Caki2 (cell line): ENCODE measurements around the gene PNPLA3. TPM values are rescaled to one million over a fixed set of nuclear protein-coding genes. Genes with fewer than 3 reads are reported as not detected.
"Not testable (repeated sequence)": the region's sequence is repeated elsewhere in the genome, so short reads cannot be mapped to it uniquely, and the experiment has no call there.

Experiments used
- DNase-seq: peaks from one replicate; pipeline ENCODE4 v3.0.0-alpha.2; 2015; ENCODE audit warnings: low read depth
- in situ Hi-C: cut with HindIII; loops from 2 replicates; pipeline ENCODE4 v1.10.0; 2016; ENCODE audit warnings: low sequenced_read_pairs, low pct_unique_long_range_greater_than_20kb, mixed read lengths
- total RNA-seq: library from RNA; depleted of rRNA; stranded (reverse); fragments of >200 nt; shearing (Covaris generic); gene quantifications from 2 replicates; pipeline ENCODE4 v1.2.3, GENCODE V29; 2014; ENCODE audit warnings: low replicate concordance

The PNPLA3 gene
- total RNA-seq, 1 experiment from 2014 or later, result 1.8 TPM

DNA sequence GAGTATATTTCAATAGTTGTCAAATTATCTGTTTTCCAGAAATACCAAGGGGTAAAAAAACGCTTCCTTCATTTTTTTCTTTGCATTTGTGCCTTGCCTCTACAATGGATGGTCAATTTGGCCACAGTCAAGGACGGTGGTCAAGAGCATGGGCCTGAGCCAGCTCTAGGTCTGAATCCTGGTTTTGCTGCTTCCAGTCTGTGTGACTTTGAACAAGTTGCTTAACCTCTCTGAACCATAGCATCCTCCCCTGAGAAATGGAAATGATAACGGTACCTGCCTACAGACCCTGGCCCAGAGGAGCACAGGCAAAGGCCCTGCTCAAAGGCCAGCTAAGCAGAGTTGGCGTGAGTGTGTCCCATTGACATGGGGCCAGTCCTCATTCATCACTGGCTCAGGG lies 34.9 kb upstream of the PNPLA3 start:
- no peak for DNase-seq
- in situ Hi-C loops, result no loop called here

DNA sequence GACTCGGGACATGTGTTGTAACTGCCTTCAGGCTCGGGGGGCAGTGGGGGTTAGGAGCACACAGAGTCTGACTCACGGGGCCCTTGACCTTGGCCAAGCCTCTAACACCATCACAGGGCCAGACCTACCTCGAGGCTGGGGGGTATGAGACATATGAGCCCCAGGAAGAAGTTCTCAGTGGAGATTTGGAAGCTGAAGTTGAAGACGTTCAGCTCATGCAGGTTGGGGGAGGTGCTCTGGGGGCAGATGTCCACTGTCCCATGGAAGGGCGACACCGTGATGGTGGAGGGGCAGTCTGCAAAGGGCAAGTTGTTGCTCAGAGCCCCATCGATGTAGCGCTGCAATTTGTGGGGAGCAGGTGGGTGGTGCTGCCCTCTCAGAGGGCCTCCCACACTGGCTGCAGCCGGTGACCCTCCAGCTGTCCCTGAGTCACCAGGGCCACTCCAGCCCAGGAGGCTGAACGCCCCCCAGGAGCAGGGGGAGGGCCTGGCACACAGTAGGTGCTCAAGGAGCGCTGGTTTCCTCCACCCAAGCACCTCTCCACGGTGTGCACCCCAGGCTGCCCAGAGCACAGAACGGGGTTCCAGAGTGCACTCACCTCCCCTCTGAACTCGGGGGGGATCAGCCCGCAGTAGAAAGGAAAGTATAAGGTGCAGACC lies 34.3 kb upstream of the PNPLA3 start:
- DNase-seq, result no peak
- in situ Hi-C loops, result no loop called here

DNA sequence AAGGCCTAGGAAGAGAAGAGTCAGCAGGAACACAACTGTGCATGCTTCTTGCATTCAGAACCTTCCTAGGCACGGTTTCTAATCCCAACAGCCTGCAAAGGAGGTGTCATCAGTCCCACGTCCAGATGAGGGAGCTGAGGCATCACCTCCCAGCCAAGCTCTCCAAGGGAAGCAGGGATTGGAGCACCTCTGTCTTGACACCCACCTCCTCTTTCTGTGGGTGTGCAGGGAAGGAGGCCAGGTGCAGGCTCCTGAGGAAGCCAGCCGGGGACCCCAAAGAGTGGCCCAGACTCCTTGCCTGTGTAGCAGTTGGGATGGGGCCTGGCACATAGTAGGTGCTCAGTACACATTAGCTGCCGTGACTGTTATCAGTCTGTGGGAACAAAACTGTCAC lies 33.7 kb upstream of the PNPLA3 start:
- DNase-seq, result no peak
- in situ Hi-C loops, result no loop called here

DNA sequence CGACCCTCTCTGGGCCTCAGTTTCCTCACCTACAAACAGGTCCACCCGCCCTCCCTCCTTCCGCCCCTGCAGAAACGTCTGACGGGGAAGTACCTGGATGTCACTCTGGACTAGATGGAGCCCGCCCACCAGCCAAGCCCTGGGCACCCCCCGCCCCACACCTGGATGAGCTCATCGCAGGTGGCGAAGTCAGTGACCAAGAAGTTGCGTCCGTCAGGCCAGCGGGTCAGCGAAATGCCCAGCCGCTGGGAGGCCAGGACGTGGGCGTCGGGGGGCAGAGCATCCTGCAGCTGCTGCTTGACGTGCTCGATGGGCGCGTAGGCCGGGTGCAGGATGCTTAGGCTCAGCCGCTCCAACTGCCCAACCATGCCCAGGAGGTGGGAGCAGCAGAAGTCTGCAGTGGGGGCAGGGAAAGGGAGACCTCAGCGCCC lies 32.7 kb upstream of the PNPLA3 start:
- DNase-seq, result no peak
- in situ Hi-C loops, result no loop called here

DNA sequence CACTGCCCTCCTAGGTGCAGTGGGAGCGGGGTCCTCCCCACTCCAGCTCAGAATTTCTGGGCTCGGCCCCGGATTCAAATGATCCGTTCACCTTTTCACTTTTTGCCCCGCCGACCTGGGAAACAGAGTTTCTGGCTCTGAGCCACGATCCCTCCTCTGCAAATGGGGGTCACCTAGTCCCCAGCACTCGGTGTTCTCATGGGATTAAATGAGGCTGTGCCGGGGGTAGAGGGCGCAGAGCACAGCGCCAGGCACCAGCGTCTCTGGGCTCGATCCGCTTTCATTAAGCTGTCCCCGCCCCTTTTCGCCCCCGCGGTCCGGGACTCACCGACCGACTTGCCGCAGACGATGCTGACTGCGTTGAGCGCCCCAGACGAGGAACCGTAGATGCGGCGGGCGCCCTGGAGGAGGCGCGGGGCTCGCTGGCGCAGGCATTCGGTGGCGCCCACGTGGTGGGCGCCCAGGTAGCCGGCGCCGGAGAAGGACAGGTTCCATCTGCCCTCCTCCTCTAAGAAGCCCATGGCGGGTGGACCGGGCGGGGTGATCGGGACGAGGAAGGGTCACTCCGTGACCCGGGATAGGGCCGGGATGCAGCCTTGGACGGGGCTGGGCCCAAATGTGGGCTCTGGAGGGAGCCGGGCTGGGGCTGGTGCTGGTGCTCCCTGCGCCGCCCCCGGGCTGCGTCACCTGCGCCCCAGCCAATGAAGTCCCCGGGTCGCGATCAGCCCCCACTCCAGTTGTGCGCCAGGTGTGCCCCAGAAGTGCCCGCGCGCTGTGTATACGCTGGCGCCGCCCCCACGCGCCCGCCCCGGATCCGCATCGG lies 32.0 kb upstream of the PNPLA3 start, which contains the start of gene PNPLA5:
Gene PNPLA5 (minus strand): TSS at position 654 of the 823 bp plus-strand sequence. CDS start 133 bp downstream, at position 521.
- in situ Hi-C loops, result no loop called here
- DNase-seq, result no peak

DNA sequence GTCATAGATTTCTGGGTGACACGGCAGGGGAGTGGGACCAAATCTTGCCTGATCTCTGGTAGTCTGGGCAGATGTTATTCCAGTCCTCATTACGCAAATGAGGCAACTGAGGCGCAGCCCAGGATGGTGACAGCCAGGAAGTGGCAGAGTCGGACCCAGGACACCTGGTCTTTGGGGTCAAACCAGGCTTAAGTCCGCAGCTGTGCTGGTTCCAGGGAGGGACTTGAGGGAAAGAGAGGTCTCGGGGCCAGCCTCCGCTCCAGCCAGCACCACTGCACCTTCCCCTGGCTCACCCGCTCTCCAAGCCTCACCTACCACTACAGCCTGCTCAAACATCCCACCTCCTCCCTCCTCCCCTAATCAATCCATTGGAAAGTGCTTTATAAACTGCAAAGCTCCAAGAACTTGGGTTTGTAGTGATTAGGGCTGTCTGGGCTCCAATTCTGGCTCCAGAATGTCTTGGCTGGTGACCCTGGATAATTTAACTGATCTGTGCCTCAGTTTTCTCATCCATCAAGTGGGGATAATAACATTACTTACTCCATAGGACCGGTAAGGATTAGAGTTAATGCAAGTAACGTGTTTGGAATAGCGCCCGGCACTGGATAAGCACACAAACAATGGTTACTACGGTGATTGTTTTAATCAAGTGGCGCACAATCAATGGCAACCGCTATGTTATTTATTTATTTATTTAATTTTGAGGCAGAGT lies 31.3 kb upstream of the PNPLA3 start:
- DNase-seq, result no peak
- in situ Hi-C loops, result no loop called here

DNA sequence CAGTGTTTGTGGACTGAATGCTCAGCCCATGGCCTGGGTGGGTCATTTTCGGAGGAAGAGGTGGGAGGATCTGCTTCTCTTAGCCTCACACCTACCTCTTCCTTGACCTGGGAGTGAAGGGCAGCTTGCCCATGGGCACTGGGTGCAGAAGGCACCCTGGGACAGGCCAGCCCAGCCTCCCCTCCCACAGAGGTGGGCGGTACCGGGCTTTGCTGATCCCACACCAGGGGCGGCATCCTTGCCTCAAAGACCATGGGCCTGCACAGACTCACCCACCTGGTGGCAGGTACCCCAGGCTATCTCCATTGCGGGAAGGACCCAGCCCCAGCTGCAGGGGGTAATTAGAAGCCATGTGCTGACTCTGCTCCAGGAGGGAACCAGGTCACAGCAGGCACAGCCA lies 30.3 kb upstream of the PNPLA3 start:
- in situ Hi-C loops, result no loop called here
- no peak for DNase-seq

DNA sequence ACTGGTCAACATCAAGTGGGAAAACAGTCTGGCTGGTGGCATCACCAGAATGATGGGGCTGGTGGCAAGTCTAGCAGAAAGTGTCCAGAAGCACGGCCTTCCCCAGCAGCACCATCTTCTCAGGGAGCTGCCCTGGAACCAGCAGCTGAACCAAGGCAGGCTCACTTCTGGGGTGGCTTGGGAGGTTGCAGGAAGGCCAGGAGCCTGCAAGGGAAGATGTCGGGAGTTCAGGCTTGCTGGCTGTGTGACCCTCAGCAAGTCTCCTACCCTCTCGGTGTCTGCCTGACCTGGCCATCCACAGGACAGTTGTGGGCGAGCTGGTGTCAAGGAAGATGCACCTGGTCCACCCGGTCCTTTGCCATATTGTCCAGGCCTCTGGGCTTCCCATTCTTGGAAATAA lies 29.5 kb upstream of the PNPLA3 start:
- in situ Hi-C loops, result no loop called here

DNA sequence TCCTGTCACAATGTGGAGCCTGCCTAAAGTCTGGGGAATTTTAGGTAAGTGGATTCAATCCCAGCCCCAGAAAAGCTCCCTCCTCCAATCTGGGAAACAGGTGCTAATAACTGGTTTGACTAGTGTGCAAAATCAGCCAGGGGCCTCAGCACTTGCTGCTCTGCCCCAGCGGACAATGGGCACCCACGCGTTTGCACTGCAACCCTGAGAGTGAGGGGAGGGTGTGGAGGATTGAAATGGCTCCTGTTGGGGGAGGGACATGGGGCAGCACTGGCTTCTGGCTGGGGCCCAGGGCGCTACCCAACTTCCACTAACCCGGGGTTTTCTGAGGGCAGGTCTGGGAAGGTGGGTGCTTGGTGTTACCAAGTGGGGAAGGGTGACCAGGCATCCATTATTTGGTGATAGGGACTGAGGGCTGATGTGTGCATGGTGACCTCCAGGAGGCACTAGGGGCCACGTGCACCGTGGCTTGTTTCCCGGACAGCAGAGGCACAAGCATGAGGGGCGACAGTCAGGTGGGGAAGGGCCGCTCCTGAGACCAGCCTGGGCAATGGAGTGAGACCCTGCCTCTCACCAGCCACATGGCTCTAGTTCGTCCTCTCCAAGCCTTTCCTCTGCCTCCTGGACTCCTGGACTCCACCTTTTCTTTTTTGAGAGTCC lies 27.5 kb upstream of the PNPLA3 start:
- no peak for DNase-seq
- in situ Hi-C loops, result no loop called here

More for the DNA sequence above, 29.5 kb upstream of the PNPLA3 start:
- no peak for DNase-seq

DNA sequence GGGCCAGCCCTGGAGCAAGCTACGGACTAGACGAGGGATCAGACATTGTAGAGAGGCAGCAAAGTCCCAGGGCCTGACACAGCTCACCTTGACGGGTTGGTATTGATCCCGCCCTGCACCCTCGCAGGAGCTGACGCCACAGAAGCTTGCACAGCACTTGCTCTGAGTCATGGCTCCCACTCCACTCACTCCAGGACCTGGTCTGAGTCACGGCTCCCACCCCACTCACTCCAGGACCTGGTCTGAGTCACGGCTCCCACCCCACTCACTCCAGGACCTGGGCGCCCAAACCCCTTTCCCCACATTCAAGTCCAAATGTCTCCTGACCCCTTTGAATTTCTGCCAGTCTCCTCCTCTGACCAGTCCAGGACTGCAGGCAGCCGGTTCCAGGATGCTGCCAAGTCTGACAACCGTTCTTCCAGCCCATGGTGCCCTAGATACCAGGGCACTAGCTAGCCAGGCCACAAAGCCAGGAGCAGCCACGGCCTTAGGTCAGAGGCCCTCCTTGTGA lies 25.8 kb upstream of the PNPLA3 start:
- in situ Hi-C loops, result no loop called here
- DNase-seq, result peak; percentile 12

DNA sequence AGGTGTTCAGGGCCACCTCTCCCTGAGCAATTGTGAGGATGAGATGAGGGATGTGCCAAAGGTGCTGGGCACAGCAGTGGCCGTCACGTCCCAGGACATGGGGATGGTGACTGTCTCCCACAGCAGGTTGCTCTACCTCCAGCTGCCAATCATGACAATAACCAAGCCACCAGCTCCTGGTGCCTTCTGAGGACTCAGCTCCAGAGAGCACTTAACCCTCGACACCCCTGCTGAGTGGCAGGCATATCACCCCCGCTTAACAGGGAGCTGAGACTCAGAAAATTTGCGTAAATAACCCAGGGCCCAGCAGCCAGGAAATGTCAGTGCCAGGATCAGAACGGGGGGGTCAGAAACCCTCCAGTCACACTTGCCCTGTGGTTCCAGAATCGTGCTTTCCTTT lies 23.4 kb upstream of the PNPLA3 start:
- in situ Hi-C loops, result no loop called here
- DNase-seq, result no peak

DNA sequence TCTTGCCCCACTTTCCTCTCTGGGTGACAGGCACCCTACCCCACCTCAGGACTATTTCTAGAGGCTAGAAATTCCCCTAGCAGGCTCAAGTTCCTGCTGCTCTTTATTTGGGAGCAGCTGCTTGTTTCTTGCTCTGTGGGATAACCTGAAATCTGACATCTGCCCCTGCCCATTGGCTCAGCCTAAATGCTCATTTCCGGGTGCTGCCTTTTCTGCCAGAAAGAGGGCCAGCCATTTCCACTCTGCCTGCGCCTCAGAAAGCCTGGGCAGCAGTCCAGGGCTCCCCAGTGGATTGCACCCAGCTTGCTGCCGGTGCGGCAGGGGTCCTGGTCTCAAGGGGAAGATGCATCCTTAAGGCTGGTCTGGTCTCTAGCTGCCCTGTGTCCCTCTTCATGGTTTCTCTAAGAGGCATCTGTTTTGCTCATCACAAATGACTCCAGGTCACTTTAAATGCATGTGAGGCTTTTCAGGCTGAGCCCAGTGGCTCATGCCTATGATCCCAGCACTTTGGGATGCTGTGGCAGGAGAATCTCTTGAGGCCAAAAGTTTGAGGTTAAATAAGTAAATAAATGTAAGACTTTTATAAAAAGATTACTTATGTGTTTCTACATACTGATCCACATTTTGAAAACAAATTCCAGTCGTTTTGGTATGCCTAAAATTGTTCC lies 21.5 kb upstream of the PNPLA3 start:
- in situ Hi-C loops, result no loop called here
- DNase-seq, result peak; percentile 42

DNA sequence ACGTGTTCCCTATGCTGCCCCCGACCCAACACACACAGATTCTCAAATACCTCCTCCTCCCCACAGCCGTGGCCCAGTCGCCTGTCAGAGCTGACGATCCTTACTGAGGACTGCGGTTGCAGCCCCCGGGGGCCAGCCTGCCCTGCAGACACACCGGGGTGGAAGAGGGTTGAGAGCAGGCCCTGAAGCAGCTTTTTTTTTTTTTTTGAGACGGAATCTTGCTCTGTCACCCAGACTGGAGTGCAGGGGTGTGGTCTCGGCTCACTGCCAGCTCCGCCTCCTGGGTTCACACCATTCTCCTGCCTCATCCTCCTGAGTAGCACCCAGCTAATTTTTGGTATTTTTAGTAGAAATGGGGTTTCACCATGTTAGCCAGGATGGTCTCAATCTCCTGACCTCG lies 20.6 kb upstream of the PNPLA3 start:
- in situ Hi-C loops, DNase-seq: not testable (repeated sequence)

DNA sequence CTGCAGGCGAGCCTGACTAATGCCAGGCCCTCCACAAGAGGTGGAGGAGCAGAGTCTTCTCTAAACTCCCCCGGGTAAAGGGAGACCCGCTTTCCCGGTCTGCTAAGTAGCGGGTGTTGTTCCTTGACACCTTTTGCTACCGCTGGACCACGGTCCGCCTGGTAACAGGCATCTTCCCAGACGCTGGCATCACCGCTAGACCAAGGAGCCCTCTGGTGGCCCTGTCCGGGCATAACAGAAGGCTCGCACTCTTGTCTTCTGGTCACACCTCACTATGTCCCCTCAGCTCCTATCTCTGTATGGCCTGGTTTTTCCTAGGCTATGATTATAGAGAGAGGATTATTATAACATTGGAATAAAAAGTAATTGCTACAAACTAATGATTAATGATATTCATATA lies 19.2 kb upstream of the PNPLA3 start:
- DNase-seq, in situ Hi-C loops: not testable (repeated sequence)

DNA sequence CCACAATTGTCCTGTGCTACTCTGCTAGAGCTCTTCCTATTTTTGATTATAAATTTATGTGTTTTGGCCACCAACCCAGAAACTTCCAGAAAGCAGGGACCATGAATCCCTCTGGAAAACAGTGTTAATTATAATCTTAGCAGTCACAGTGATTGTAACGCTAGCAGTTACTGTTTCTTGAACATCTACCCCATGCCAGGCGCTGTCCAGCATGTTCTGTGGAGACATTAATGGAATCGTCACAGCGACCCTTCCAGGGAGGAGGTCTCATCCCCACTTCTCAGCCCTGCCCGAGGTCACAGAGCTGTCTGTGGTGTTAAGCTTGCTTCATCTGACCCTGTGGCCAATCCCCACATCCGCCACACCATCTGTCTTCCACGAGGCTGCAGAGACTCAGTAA lies 17.9 kb upstream of the PNPLA3 start:
- in situ Hi-C loops, result no loop called here
- no peak for DNase-seq

DNA sequence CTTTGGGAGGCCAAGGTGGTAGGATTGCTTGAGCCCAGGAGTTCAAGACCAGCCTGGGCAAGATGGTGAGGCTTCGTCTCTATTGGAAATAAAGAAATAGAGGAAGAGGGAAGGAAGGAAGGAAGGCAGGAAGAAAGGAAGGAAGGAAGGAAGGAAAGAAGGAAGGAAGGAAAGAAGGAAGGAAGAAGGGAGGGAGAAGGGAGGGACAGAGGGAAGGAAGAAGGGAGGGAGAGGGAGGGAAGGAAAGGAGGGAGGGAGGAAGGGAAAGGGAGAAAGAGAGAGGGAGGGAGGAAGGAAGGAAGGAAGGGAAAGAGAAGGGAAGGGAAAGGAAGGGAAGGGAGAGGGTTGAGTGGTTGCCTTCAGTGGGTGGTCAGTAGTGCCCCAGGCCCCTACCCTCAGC lies 13.9 kb upstream of the PNPLA3 start:
- DNase-seq, result no peak
- in situ Hi-C loops, result no loop called here

DNA sequence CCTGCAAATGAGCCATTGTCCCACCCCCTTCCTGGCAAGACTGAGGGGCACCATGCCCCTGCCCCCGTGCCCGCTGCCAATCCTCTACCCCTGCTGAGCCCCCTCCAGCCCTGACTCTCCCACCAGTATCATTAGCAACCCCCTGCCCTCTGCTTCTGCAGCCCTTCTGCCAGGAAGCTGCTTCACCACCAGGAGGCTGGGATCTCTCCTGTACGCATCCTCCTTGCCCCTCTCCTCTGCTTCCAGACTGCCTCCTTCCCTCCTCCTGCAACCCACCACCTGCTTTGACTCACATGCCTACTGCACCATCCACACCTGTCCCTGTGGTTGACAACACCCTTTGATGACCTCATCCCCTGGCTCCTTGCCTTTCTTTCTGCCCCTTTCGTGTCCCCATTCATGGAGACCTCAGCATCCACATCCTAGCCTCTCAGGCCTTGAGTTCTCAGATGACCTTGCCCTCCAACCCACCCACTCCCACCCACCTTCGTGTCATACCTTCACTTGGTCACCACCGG lies 13.4 kb upstream of the PNPLA3 start:
- in situ Hi-C loops, result no loop called here
- DNase-seq, result no peak

DNA sequence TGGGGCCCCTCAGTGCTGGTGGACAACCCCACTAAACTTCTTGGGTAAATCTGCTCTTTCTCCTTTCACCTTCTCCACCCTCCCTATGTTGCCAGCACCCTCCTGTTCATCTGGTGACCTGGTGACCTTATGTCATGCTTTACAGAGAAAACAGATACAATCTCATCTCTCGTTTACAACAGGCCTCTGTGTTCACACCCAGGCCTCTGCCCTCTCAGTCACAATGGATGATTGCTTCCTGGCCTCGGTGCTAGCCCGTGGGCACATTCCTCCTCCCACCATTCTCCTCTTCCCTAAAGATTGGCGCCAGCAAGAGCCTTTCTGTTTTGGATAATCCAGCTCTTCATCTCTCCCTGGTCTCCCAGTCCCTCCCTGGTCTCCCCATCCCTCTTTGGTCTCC lies 12.3 kb upstream of the PNPLA3 start:
- in situ Hi-C loops, result no loop called here
- no peak for DNase-seq
